Measurements from ENCODE around the gene KDM6A.
"Not testable (repeated sequence)": the region's sequence is repeated elsewhere in the genome, so short reads cannot be mapped to it uniquely, and the experiment has no call there.

KDM6A gene

GRCh38 chrX:45056428-45057145 is 183.6 kb downstream of the KDM6A start:
- Histone ChIP-seq H3K4me2 (no peak overlapping the region), H3K27me3 (ENCODE audit: insufficient read depth, low read depth) (no peaks in the 10 kb centered on the region), H3K4me3 (IDR thresholded peaks at IDR 0.05; ENCODE audit: insufficient read depth, low read depth, low read length) (no peak overlapping the region), H3K27ac (no peak overlapping the region), H3K36me3 (ENCODE audit: insufficient read depth) (no peaks in the 10 kb centered on the region), H4K20me1 (ENCODE audit: insufficient read depth) (no peaks in the 10 kb centered on the region), H3K79me2 (ENCODE audit: insufficient read depth, low read depth) (no peaks in the 10 kb centered on the region; the same call in 1 of the 2 replicates), H3K9ac (no peak overlapping the region), H3K4me1 (ENCODE audit: low read depth, poor library complexity, severe bottlenecking) (no peaks in the 10 kb centered on the region), H2AFZ (ENCODE audit: low read depth) (no peak overlapping the region)
- TF ChIP-seq CTCF (conservative IDR thresholded peaks at IDR 0.05; ENCODE audit: low read depth, low read length) = no peak

- H2AFZ ChIP-seq (ENCODE audit: low read depth); H3K9ac ChIP-seq; H3K4me1 ChIP-seq (ENCODE audit: low read depth, poor library complexity, severe bottlenecking); H4K20me1 ChIP-seq (ENCODE audit: insufficient read depth); H3K4me3 ChIP-seq (IDR thresholded peaks at IDR 0.05; ENCODE audit: insufficient read depth, low read depth, low read length); H3K27ac ChIP-seq; H3K27me3 ChIP-seq (ENCODE audit: insufficient read depth, low read depth); H3K79me2 ChIP-seq (ENCODE audit: insufficient read depth, low read depth); H3K4me2 ChIP-seq; H3K36me3 ChIP-seq (ENCODE audit: insufficient read depth): not testable (repeated sequence)
These were observed 186.9 kb downstream of the KDM6A start for GRCh38 chrX:45059906-45060305.

- Histone ChIP-seq H3K4me1 (ENCODE audit: low read depth, poor library complexity, severe bottlenecking) (peaks cover 9% of the 10 kb centered on the region), H3K79me2 (ENCODE audit: insufficient read depth, low read depth) (no peaks in the 10 kb centered on the region), H3K4me3 (IDR thresholded peaks at IDR 0.05; ENCODE audit: insufficient read depth, low read depth, low read length) (no peak overlapping the region), H3K36me3 (ENCODE audit: insufficient read depth) (no peaks in the 10 kb centered on the region), H3K9ac (no peak overlapping the region), H2AFZ (ENCODE audit: low read depth) (no peak overlapping the region), H3K27me3 (ENCODE audit: insufficient read depth, low read depth) (no peaks in the 10 kb centered on the region), H4K20me1 (ENCODE audit: insufficient read depth) (no peaks in the 10 kb centered on the region), H3K4me2 (no peak overlapping the region), H3K27ac (no peak overlapping the region)
- TF ChIP-seq CTCF (conservative IDR thresholded peaks at IDR 0.05; ENCODE audit: low read depth, low read length) = no peak
These were observed 190.5 kb downstream of the KDM6A start for GRCh38 chrX:45063319-45064095.

- Histone ChIP-seq H3K27ac (no peak overlapping the region), H3K36me3 (ENCODE audit: insufficient read depth) (no peaks in the 10 kb centered on the region)
These were observed 195.6 kb downstream of the KDM6A start for GRCh38 chrX:45068569-45068968.

More at GRCh38 chrX:45068569-45068968, 195.6 kb downstream of the KDM6A start:
- Histone ChIP-seq H3K4me1 (ENCODE audit: low read depth, poor library complexity, severe bottlenecking) (peaks cover 53% of the 10 kb centered on the region), H3K27me3 (ENCODE audit: insufficient read depth, low read depth) (no peaks in the 10 kb centered on the region), H3K4me2 (no peak overlapping the region), H3K9ac (no peak overlapping the region), H2AFZ (ENCODE audit: low read depth) (no peak overlapping the region), H3K79me2 (ENCODE audit: insufficient read depth, low read depth) (0 out of 2 replicates have a peak, but pooled peaks cover 3% of the 10 kb centered on the region), H3K4me3 (IDR thresholded peaks at IDR 0.05; ENCODE audit: insufficient read depth, low read depth, low read length) (no peak overlapping the region), H4K20me1 (ENCODE audit: insufficient read depth) (no peaks in the 10 kb centered on the region)
- no peak for TF ChIP-seq CTCF (conservative IDR thresholded peaks at IDR 0.05; ENCODE audit: low read depth, low read length)

Measured in KMS-11 (cell line).